Measurements from ENCODE around the gene GDPD5. TPM values are rescaled to one million over a fixed set of nuclear protein-coding genes. Genes with fewer than 3 reads are reported as not detected.

GDPD5 gene
- total and polyA plus RNA-seq, 9 of the 15 experiments (the other 6 are each of a cell fraction or from before 2014, with no cell fraction given), result 0.32 to 27.3 (median 8.0) TPM

DNA sequence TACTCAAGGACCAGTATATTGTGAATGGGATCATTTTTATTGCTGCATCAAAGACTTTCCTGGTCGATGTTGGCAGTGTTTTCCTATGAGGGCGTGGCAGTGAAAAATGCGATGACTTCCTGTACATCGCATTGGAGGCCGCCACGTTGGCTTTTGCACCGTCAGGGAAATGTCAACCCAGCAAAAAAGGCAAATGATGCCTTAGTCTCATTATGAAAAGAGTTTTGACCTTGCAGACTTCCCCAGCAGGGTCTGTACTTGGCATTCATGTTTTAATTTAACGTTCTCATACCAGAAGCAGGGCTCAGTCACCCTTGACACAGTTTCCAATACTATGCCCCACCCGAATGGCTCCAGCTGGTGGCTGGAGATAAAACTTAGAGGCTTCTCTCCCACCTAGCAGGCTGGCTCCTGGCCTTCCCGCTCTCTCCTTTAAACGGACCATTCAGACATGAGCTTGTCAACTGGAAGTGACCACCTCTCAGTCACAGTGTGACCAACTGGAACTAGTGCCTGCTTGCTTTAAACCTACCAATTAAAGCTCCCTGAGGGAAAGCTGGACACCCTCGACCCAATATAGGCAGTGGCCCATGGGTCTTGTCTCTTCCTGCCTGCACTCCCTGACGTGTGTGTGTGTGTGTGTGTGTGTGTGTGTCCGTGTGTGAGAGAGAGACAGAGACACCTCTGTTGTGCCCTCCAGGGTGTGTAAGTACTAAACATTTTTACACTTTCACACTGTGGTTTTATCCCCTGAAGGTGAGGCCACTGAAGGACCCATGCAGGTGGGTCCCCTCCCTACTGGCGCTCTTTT, 8.7 kb upstream of the GDPD5 start (continued):
- peak; percentile 88 for TF ChIP-seq NFRKB (IDR thresholded peaks at IDR 0.05; ENCODE audit: low read depth)
- no peak; the same call in 1 of the 2 replicates for TF ChIP-seq ZNF134 (CRISPR knock-in tag; conservative IDR thresholded peaks at IDR 0.05)
- peak; percentile 77 to 82 for TF ChIP-seq TRIM24 (IDR thresholded peaks at IDR 0.05)
- TF ChIP-seq POLR2AphosphoS5 (IDR thresholded peaks at IDR 0.05; ENCODE audit: control insufficient read depth, insufficient read depth, low read depth, low read length), result peak; percentile 93
- TF ChIP-seq DMBX1 (CRISPR knock-in tag; IDR thresholded peaks at IDR 0.05; ENCODE audit: borderline replicate concordance), result peak; percentile 71
- peak; percentile 68; the same call in 1 of the 2 replicates for TF ChIP-seq HDAC2 (IDR thresholded peaks at IDR 0.05)
- no peak for TF ChIP-seq MCM5 (IDR thresholded peaks at IDR 0.05; ENCODE audit: low read depth)
- no peak for TF ChIP-seq PURB (CRISPR knock-in tag; IDR thresholded peaks at IDR 0.05; ENCODE audit: low read depth)
- TF ChIP-seq ZNF561 (CRISPR knock-in tag; conservative IDR thresholded peaks at IDR 0.05), result no peak
- peak; percentile 82 for TF ChIP-seq SP1 (CRISPR knock-in tag; IDR thresholded peaks at IDR 0.05)
- TF ChIP-seq EHMT2 (IDR thresholded peaks at IDR 0.05), result peak; percentile 74
- no peak for TF ChIP-seq ZNF224 (CRISPR knock-in tag; IDR thresholded peaks at IDR 0.05)
- TF ChIP-seq, protein P1, sequence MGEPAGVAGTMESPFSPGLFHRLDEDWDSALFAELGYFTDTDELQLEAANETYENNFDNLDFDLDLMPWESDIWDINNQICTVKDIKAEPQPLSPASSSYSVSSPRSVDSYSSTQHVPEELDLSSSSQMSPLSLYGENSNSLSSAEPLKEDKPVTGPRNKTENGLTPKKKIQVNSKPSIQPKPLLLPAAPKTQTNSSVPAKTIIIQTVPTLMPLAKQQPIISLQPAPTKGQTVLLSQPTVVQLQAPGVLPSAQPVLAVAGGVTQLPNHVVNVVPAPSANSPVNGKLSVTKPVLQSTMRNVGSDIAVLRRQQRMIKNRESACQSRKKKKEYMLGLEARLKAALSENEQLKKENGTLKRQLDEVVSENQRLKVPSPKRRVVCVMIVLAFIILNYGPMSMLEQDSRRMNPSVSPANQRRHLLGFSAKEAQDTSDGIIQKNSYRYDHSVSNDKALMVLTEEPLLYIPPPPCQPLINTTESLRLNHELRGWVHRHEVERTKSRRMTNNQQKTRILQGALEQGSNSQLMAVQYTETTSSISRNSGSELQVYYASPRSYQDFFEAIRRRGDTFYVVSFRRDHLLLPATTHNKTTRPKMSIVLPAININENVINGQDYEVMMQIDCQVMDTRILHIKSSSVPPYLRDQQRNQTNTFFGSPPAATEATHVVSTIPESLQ (CRISPR knock-in tag; IDR thresholded peaks at IDR 0.05), result 0 out of 2 replicates have a peak, but pooled peaks have one; percentile 74
- TF ChIP-seq, protein P2, sequence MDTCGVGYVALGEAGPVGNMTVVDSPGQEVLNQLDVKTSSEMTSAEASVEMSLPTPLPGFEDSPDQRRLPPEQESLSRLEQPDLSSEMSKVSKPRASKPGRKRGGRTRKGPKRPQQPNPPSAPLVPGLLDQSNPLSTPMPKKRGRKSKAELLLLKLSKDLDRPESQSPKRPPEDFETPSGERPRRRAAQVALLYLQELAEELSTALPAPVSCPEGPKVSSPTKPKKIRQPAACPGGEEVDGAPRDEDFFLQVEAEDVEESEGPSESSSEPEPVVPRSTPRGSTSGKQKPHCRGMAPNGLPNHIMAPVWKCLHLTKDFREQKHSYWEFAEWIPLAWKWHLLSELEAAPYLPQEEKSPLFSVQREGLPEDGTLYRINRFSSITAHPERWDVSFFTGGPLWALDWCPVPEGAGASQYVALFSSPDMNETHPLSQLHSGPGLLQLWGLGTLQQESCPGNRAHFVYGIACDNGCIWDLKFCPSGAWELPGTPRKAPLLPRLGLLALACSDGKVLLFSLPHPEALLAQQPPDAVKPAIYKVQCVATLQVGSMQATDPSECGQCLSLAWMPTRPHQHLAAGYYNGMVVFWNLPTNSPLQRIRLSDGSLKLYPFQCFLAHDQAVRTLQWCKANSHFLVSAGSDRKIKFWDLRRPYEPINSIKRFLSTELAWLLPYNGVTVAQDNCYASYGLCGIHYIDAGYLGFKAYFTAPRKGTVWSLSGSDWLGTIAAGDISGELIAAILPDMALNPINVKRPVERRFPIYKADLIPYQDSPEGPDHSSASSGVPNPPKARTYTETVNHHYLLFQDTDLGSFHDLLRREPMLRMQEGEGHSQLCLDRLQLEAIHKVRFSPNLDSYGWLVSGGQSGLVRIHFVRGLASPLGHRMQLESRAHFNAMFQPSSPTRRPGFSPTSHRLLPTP (IDR thresholded peaks at IDR 0.05; ENCODE audit: borderline replicate concordance, extremely low read depth, insufficient read length), result no peak
- peak; percentile 67 for TF ChIP-seq TAF9B (IDR thresholded peaks at IDR 0.05; ENCODE audit: partially characterized antibody)
- no peak for TF ChIP-seq BRF1 (IDR thresholded peaks at IDR 0.05; ENCODE audit: borderline replicate concordance, extremely low read depth, insufficient read length)
- peak; percentile 99 for TF ChIP-seq MYBL2 (IDR thresholded peaks at IDR 0.05; ENCODE audit: low read depth)
- TF ChIP-seq MYBL2 (CRISPR knock-in tag; IDR thresholded peaks at IDR 0.05; ENCODE audit: borderline replicate concordance), result peak; percentile 89; the same call in 1 of the 2 replicates
- TF ChIP-seq CTBP1 (IDR thresholded peaks at IDR 0.05; ENCODE audit: borderline replicate concordance), result peak; percentile 73
- TF ChIP-seq SUPT5H (IDR thresholded peaks at IDR 0.05), result peak; percentile 77
- TF ChIP-seq, protein P3, sequence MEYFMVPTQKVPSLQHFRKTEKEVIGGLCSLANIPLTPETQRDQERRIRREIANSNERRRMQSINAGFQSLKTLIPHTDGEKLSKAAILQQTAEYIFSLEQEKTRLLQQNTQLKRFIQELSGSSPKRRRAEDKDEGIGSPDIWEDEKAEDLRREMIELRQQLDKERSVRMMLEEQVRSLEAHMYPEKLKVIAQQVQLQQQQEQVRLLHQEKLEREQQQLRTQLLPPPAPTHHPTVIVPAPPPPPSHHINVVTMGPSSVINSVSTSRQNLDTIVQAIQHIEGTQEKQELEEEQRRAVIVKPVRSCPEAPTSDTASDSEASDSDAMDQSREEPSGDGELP (CRISPR knock-in tag; IDR thresholded peaks at IDR 0.05; ENCODE audit: borderline replicate concordance), result peak; percentile 98
